SK-N-SH (cell line): ENCODE results near the gene JAKMIP3. TPM values are rescaled to one million over a fixed set of nuclear protein-coding genes. Genes with fewer than 3 reads are reported as not detected.

ENCODE experiments used
- CTCF ChIA-PET: fragments of 300-600, 350-600 bp; formaldehyde crosslinking; extraction: SDS; loops from one replicate; lab custom pipeline; 2021; lab: Yijun Ruan, JAX
- POLR2A ChIA-PET: fragments of 350-600 bp; sonication (Branson Sonifier 250); formaldehyde crosslinking; extraction: SDS; loops from one replicate; lab custom pipeline; 2020; ENCODE audit warnings: antibody characterized with exemption, inconsistent platforms; lab: Yijun Ruan, JAX
- DNase-seq: peaks from one replicate; pipeline ENCODE4 v3.0.0; 2012
- H2AFZ ChIP-seq: fragments of 200-600 bp; sonication (generic); 2 replicates; pipeline ENCODE4 v1.8.1; 2016; ENCODE audit warnings: antibody characterized with exemption, mild to moderate bottlenecking, low read depth
- H3F3A ChIP-seq: fragments of 200-600 bp; sonication (generic); replicated peaks from 2 replicates; pipeline ENCODE3; 2016; ENCODE audit warnings: antibody characterized with exemption, mild to moderate bottlenecking; ENCODE audit not compliant: insufficient read depth
- H3K27ac ChIP-seq, 2 experiments: fragments of 200-500 bp in 1 of 2; fragments of 200-600 bp in 1 of 2; sonication (Bioruptor generic) in 1 of 2; sonication (generic), shearing (Covaris generic) in 1 of 2; 2 replicates each; pipeline versions ENCODE4 v1.5.1 to v1.6.1; 2014 to 2016; ENCODE audit warnings: low read depth in 2 of 2, inconsistent platforms in 1 of 2, low read length in 1 of 2, mild to moderate bottlenecking in 1 of 2, mixed read lengths in 1 of 2
- H3K27me3 ChIP-seq: fragments of 200-600 bp; sonication (generic), shearing (Covaris generic); 2 replicates; pipeline ENCODE4 v1.6.1; 2016; ENCODE audit warnings: mixed run types; ENCODE audit not compliant: insufficient read depth
- H3K36me3 ChIP-seq, 2 experiments: fragments of 200-500 bp in 1 of 2; fragments of 200-600 bp in 1 of 2; sonication (Bioruptor generic) in 1 of 2; sonication (generic) in 1 of 2; replicated peaks in 1 of 2; 2 replicates each; pipeline versions ENCODE3 to v1.5.1; 2014 to 2016; ENCODE audit warnings: low read length in 1 of 2, mild to moderate bottlenecking in 1 of 2; ENCODE audit not compliant: insufficient read depth in 2 of 2, control insufficient read depth in 1 of 2
- H3K4me1 ChIP-seq, 2 experiments: fragments of 200-500 bp in 1 of 2; fragments of 200-600 bp in 1 of 2; sonication (Bioruptor generic) in 1 of 2; sonication (generic), shearing (Covaris generic) in 1 of 2; 2 replicates each; pipeline versions ENCODE4 v1.5.1 to v1.6.1; 2014 to 2016; ENCODE audit warnings: low read depth in 1 of 2, low read length in 1 of 2, mixed run types in 1 of 2; ENCODE audit not compliant: insufficient read depth in 2 of 2, control insufficient read depth in 1 of 2
- H3K4me2 ChIP-seq: fragments of 200-600 bp; sonication (generic), shearing (Covaris generic); 2 replicates; pipeline ENCODE4 v1.6.1; 2017; ENCODE audit warnings: mixed run types
- H3K4me3 ChIP-seq, 2 experiments: fragments of 200-500 bp in 1 of 2; fragments of 200-600 bp in 1 of 2; sonication (Bioruptor generic) in 1 of 2; sonication (generic), shearing (Covaris generic) in 1 of 2; 2 replicates each; pipeline versions ENCODE4 v1.5.1 to v1.8.1; 2014 to 2016; ENCODE audit warnings: low read depth in 2 of 2, inconsistent platforms in 1 of 2, low read length in 1 of 2, mild to moderate bottlenecking in 1 of 2, mixed read lengths in 1 of 2, moderate library complexity in 1 of 2
- H3K79me2 ChIP-seq: fragments of 200-600 bp; sonication (generic); 2 replicates; pipeline ENCODE4 v1.8.1; 2017; ENCODE audit warnings: mild to moderate bottlenecking; ENCODE audit not compliant: insufficient read depth
- H3K9ac ChIP-seq: fragments of 200-600 bp; sonication (generic); 2 replicates; pipeline ENCODE4 v1.6.1; 2017; ENCODE audit warnings: mixed run types
- H3K9me2 ChIP-seq: fragments of 200-600 bp; sonication (generic); 2 replicates; pipeline ENCODE4 v1.6.1; 2017; ENCODE audit warnings: mixed run types
- H3K9me3 ChIP-seq: fragments of 200-600 bp; sonication (generic); 2 replicates; pipeline ENCODE4 v1.6.1; 2017; ENCODE audit warnings: mixed run types, mild to moderate bottlenecking, moderate library complexity
- H4K20me1 ChIP-seq: fragments of 200-600 bp; sonication (generic); 2 replicates; pipeline ENCODE4 v1.6.1; 2017; ENCODE audit warnings: mild to moderate bottlenecking, mixed run types; ENCODE audit not compliant: insufficient read depth
- CHD2 ChIP-seq: fragments of 150-350 bp; IDR thresholded peaks from 2 replicates; pipeline ENCODE4 v1.6.1; 2018; ENCODE audit warnings: low read length; ENCODE audit not compliant: partially characterized antibody
- ELF1 ChIP-seq: IDR thresholded peaks from 2 replicates; pipeline ENCODE4 v1.4.0; 2012
- EP300 ChIP-seq, 2 experiments: IDR thresholded peaks; 2 replicates each; pipeline versions ENCODE4 v1.4.0 to v1.6.1; 2012; ENCODE audit warnings: borderline replicate concordance in 1 of 2, low read depth in 1 of 2, low read length in 1 of 2
- FOSL2 ChIP-seq: IDR thresholded peaks from 2 replicates; pipeline ENCODE4 v1.4.0; 2012; ENCODE audit warnings: low read depth, mild to moderate bottlenecking, moderate library complexity, borderline replicate concordance
- FOXJ3 ChIP-seq: sonication (generic); formaldehyde crosslinking; IDR thresholded peaks from 2 replicates; pipeline ENCODE4 v1.5.1; 2020; ENCODE audit warnings: mild to moderate bottlenecking, missing genetic modification reagents
- FOXM1 ChIP-seq: IDR thresholded peaks from 2 replicates; pipeline ENCODE4 v1.4.0; 2012; ENCODE audit warnings: low read depth, mild to moderate bottlenecking
- GABPA ChIP-seq: IDR thresholded peaks from 2 replicates; pipeline ENCODE4 v1.4.0; 2012; ENCODE audit warnings: low read depth, mild to moderate bottlenecking
- IRF3 ChIP-seq: fragments of 150-350 bp; IDR thresholded peaks from 2 replicates; pipeline ENCODE4 v1.6.1; 2016; ENCODE audit warnings: mild to moderate bottlenecking, low read depth, low read length
- JUND ChIP-seq: IDR thresholded peaks from 2 replicates; pipeline ENCODE4 v1.4.0; 2012
- NFIC ChIP-seq: IDR thresholded peaks from 2 replicates; pipeline ENCODE4 v1.4.0; 2012; ENCODE audit warnings: borderline replicate concordance
- POLR2AphosphoS5 ChIP-seq: IDR thresholded peaks from 2 replicates; pipeline ENCODE4 v1.6.1; 2012; ENCODE audit warnings: low read depth, low read length
- RAD21 ChIP-seq: IDR thresholded peaks from 2 replicates; pipeline ENCODE4 v1.6.1; 2012; ENCODE audit warnings: mild to moderate bottlenecking, low read length
- RCOR1 ChIP-seq: fragments of 150-350 bp; IDR thresholded peaks from 2 replicates; pipeline ENCODE4 v1.6.1; 2017; ENCODE audit warnings: antibody characterized with exemption, low read length
- REST ChIP-seq: IDR thresholded peaks from 2 replicates; pipeline ENCODE4 v1.6.1; 2012; ENCODE audit warnings: mild to moderate bottlenecking, low read depth, low read length, moderate library complexity
- RFX5 ChIP-seq: IDR thresholded peaks from 2 replicates; pipeline ENCODE4 v1.6.1; 2012; ENCODE audit warnings: mild to moderate bottlenecking, improper control_type of control experiment, low read length
- SIN3A ChIP-seq: IDR thresholded peaks from 2 replicates; pipeline ENCODE4 v1.6.1; 2012; ENCODE audit warnings: low read depth, mild to moderate bottlenecking, low read length, moderate library complexity, borderline replicate concordance
- SMC3 ChIP-seq: IDR thresholded peaks from 2 replicates; pipeline ENCODE4 v1.6.1; 2012; ENCODE audit warnings: low read depth, low read length, improper control_type of control experiment
- TCF12 ChIP-seq: IDR thresholded peaks from 2 replicates; pipeline ENCODE4 v1.4.0; 2012
- TEAD4 ChIP-seq: IDR thresholded peaks from 2 replicates; pipeline ENCODE4 v1.4.0; 2012; ENCODE audit warnings: mild to moderate bottlenecking, borderline replicate concordance; ENCODE audit not compliant: insufficient read depth
- USF2 ChIP-seq: fragments of 150-350 bp; IDR thresholded peaks from 2 replicates; pipeline ENCODE4 v1.6.1; 2017; ENCODE audit warnings: antibody characterized with exemption, low read length, low read depth, borderline replicate concordance
- WGBS: methylation state at CpG from one replicate; pipeline ENCODE4 v1.1.6; 2017; ENCODE audit warnings: low lambda C conversion rate; 5-methylcytosine and 5-hydroxymethylcytosine counted together
- polyA plus RNA-seq, 3 experiments: library from polyadenylated mRNA; depleted of rRNA; stranded (reverse); fragments of >200 nt; gene quantifications; 2 replicates each; pipeline ENCODE4 v1.2.3, GENCODE V29; 2012

JAKMIP3 gene
- polyA plus RNA-seq, 1 of the 3 experiments (the other 2 are of a cell fraction) = 0.02 TPM

GRCh38 chr10:132094581-132095234 lies 29.0 kb downstream of the JAKMIP3 start:
- POLR2A ChIA-PET = no interaction called here
- Histone ChIP-seq H3K36me3 (no peaks in the 10 kb centered on the region), H3K4me3 (no peak overlapping the region), H3K4me1 (no peaks in the 10 kb centered on the region), H3F3A (no peaks in the 10 kb centered on the region), H3K9me3 (no peaks in the 10 kb centered on the region), H3K4me2 (no peak overlapping the region), H3K27me3 (no peaks in the 10 kb centered on the region), H2AFZ (no peak overlapping the region), H3K9ac (no peak overlapping the region), H3K27ac (no peak overlapping the region), H3K9me2 (no peaks in the 10 kb centered on the region), H3K79me2 (no peaks in the 10 kb centered on the region), H4K20me1 (no peaks in the 10 kb centered on the region)
- TF ChIP-seq SIN3A (no peak), ELF1 (no peak), GABPA (no peak), FOXJ3 (no peak), NFIC (no peak)
- 14% methylated on average over 5 of the region's 9 CpGs for WGBS
- CTCF ChIA-PET = interaction anchor here (1.8 kb wide), 1 partner anchor 72 kb away, joined by 7 read pairs; no protein-coding TSS in a partner anchor
- no peak for DNase-seq

- H3K27ac ChIP-seq = no peak overlapping the region
- no peaks in the 10 kb centered on the region for H3F3A ChIP-seq
- ChIA-PET CTCF (interaction anchor here (1.3 to 1.8 kb wide), 2 partner anchors 47 to 72 kb away, joined by 3 to 7 read pairs; no protein-coding TSS in a partner anchor), POLR2A (no interaction called here)
- H3K4me1 ChIP-seq = no peaks in the 10 kb centered on the region
- no peak overlapping the region for H2AFZ ChIP-seq
- H3K4me3 ChIP-seq = no peak overlapping the region
- no peaks in the 10 kb centered on the region for H3K9me3 ChIP-seq
- H3K36me3 ChIP-seq = no peaks in the 10 kb centered on the region
- H3K9ac ChIP-seq = no peak overlapping the region
- no peaks in the 10 kb centered on the region for H3K9me2 ChIP-seq
- no peaks in the 10 kb centered on the region for H4K20me1 ChIP-seq
- WGBS = 38% methylated on average over 12 of the region's 12 CpGs
- H3K27me3 ChIP-seq = no peaks in the 10 kb centered on the region
- no peaks in the 10 kb centered on the region for H3K79me2 ChIP-seq
- no peak overlapping the region for H3K4me2 ChIP-seq
- DNase-seq = no peak
- TF ChIP-seq POLR2AphosphoS5 = no peak
- no peak for TF ChIP-seq EP300 (IDR thresholded peaks at IDR 0.05; ENCODE audit: borderline replicate concordance in 1 of 2, low read depth in 1 of 2, low read length in 1 of 2)
- TF ChIP-seq TEAD4 = no peak
- no peak for TF ChIP-seq CHD2
- TF ChIP-seq IRF3 = no peak
- no peak for TF ChIP-seq FOSL2
- no peak for TF ChIP-seq RFX5
- TF ChIP-seq SIN3A = no peak
- no peak for TF ChIP-seq RCOR1
- TF ChIP-seq REST = no peak
- no peak for TF ChIP-seq JUND
- TF ChIP-seq ELF1 = no peak
- TF ChIP-seq SMC3 = no peak
- no peak for TF ChIP-seq RAD21
- no peak for TF ChIP-seq FOXM1
- no peak for TF ChIP-seq TCF12
- no peak for TF ChIP-seq USF2
Observed at GRCh38 chr10:132095403-132096113, 29.8 kb downstream of the JAKMIP3 start.
